ENCODE measurements around the gene PLG.
"Not testable (repeated sequence)": the region's sequence is repeated elsewhere in the genome, so short reads cannot be mapped to it uniquely, and the experiment has no call there.

The PLG gene

GRCh38 chr6:160739955-160740354 is 37.9 kb downstream of the PLG start:
- Mint-ChIP-seq H3K4me3 (no peak overlapping the region), H3K36me3 (no peaks in the 10 kb centered on the region)

GRCh38 chr6:160741012-160741411 is 39.0 kb downstream of the PLG start:
- CTCF ChIA-PET, H3K27me3 Mint-ChIP-seq, H3K9me3 Mint-ChIP-seq, H3K36me3 Mint-ChIP-seq, H3K4me1 Mint-ChIP-seq, H3K27ac Mint-ChIP-seq, DNase-seq, H3K4me3 Mint-ChIP-seq: not testable (repeated sequence)

More at GRCh38 chr6:160739955-160740354, 37.9 kb downstream of the PLG start:
- H3K9me3 Mint-ChIP-seq, result no peaks in the 10 kb centered on the region
- H3K27me3 Mint-ChIP-seq, result no peaks in the 10 kb centered on the region
- no peaks in the 10 kb centered on the region for H3K4me1 Mint-ChIP-seq
- CTCF ChIA-PET, result no interaction called here
- no peak for DNase-seq
- H3K27ac Mint-ChIP-seq, result no peak overlapping the region

GRCh38 chr6:160742090-160742489 is 40.0 kb downstream of the PLG start:
- Mint-ChIP-seq H3K4me3 (no peak overlapping the region), H3K4me1 (no peaks in the 10 kb centered on the region), H3K36me3 (no peaks in the 10 kb centered on the region), H3K9me3 (no peaks in the 10 kb centered on the region), H3K27me3 (no peaks in the 10 kb centered on the region), H3K27ac (no peak overlapping the region)
- no peak for DNase-seq
- CTCF ChIA-PET, result no interaction called here

GRCh38 chr6:160750276-160750689 is 48.2 kb downstream of the PLG start:
- CTCF ChIA-PET, result no interaction called here
- Mint-ChIP-seq H3K4me3 (no peak overlapping the region), H3K4me1 (no peaks in the 10 kb centered on the region), H3K27me3 (peaks cover 5% of the 10 kb centered on the region), H3K36me3 (no peaks in the 10 kb centered on the region), H3K27ac (no peak overlapping the region), H3K9me3 (no peaks in the 10 kb centered on the region)
- DNase-seq, result no peak

- DNase-seq, CTCF ChIA-PET, H3K4me3 Mint-ChIP-seq, H3K36me3 Mint-ChIP-seq, H3K27ac Mint-ChIP-seq, H3K9me3 Mint-ChIP-seq, H3K4me1 Mint-ChIP-seq: not testable (repeated sequence)
- H3K27me3 Mint-ChIP-seq, result peaks cover 11% of the 10 kb centered on the region
Observed at GRCh38 chr6:160753211-160753610, 51.2 kb downstream of the PLG start.

- no peak overlapping the region for H3K27ac Mint-ChIP-seq
- no peaks in the 10 kb centered on the region for H3K4me1 Mint-ChIP-seq
- no peak for DNase-seq
- H3K9me3 Mint-ChIP-seq, result peaks cover under 1% of the 10 kb centered on the region
- no peak overlapping the region for H3K4me3 Mint-ChIP-seq
- CTCF ChIA-PET, result interaction anchor here (0.7 to 1.1 kb wide), 2 partner anchors 9 to 12 kb away, joined by 3 to 4 read pairs; no protein-coding TSS in a partner anchor
- H3K27me3 Mint-ChIP-seq, result peaks cover 11% of the 10 kb centered on the region
- H3K36me3 Mint-ChIP-seq, result no peaks in the 10 kb centered on the region
Observed at GRCh38 chr6:160755165-160755564, 53.1 kb downstream of the PLG start.

- H3K4me1 Mint-ChIP-seq, result no peaks in the 10 kb centered on the region
- no peak overlapping the region for H3K4me3 Mint-ChIP-seq
- H3K27ac Mint-ChIP-seq, result no peak overlapping the region
- no peak for DNase-seq
- no peaks in the 10 kb centered on the region for H3K36me3 Mint-ChIP-seq
- CTCF ChIA-PET, result no interaction called here
- H3K27me3 Mint-ChIP-seq, result peaks cover 11% of the 10 kb centered on the region
- H3K9me3 Mint-ChIP-seq, result peaks cover 1% of the 10 kb centered on the region
Observed at GRCh38 chr6:160756021-160756420, 54.0 kb downstream of the PLG start.

GRCh38 chr6:160756871-160757270 is 54.8 kb downstream of the PLG start:
- Mint-ChIP-seq H3K27me3 (peaks cover 10% of the 10 kb centered on the region), H3K27ac (no peak overlapping the region), H3K4me3 (no peak overlapping the region), H3K36me3 (no peaks in the 10 kb centered on the region), H3K4me1 (no peaks in the 10 kb centered on the region), H3K9me3 (peaks cover 1% of the 10 kb centered on the region)
- CTCF ChIA-PET, result no interaction called here
- DNase-seq, result no peak

- DNase-seq, result no peak
- no peak overlapping the region for H3K4me3 Mint-ChIP-seq
- peaks cover 3% of the 10 kb centered on the region for H3K9me3 Mint-ChIP-seq
- CTCF ChIA-PET, result no interaction called here
- peaks cover 2% of the 10 kb centered on the region for H3K4me1 Mint-ChIP-seq
- H3K27me3 Mint-ChIP-seq, result peaks cover 24% of the 10 kb centered on the region
- no peaks in the 10 kb centered on the region for H3K36me3 Mint-ChIP-seq
- no peak overlapping the region for H3K27ac Mint-ChIP-seq
Observed at GRCh38 chr6:160764847-160765246, 62.8 kb downstream of the PLG start.

GRCh38 chr6:160765412-160765811 is 63.4 kb downstream of the PLG start:
- CTCF ChIA-PET, result interaction anchor here (0.6 to 1.9 kb wide), 2 partner anchors 33 to 232 kb away, joined by 3 to 9 read pairs; no protein-coding TSS in a partner anchor
- Mint-ChIP-seq H3K9me3 (peaks cover 2% of the 10 kb centered on the region), H3K27me3 (peaks cover 24% of the 10 kb centered on the region), H3K27ac (no peak overlapping the region), H3K4me1 (peaks cover 2% of the 10 kb centered on the region), H3K36me3 (no peaks in the 10 kb centered on the region), H3K4me3 (no peak overlapping the region)
- no peak for DNase-seq

GRCh38 chr6:160766657-160766988 is 64.6 kb downstream of the PLG start:
- peaks cover 24% of the 10 kb centered on the region for H3K27me3 Mint-ChIP-seq
- CTCF ChIA-PET, result interaction anchor here (1.7 to 1.9 kb wide), 2 partner anchors 32 to 34 kb away, joined by 6 to 9 read pairs; no protein-coding TSS in a partner anchor
- peaks cover 2% of the 10 kb centered on the region for H3K9me3 Mint-ChIP-seq
- no peak overlapping the region for H3K4me3 Mint-ChIP-seq
- H3K27ac Mint-ChIP-seq, result no peak overlapping the region
- no peak for DNase-seq
- H3K4me1 Mint-ChIP-seq, result peaks cover 2% of the 10 kb centered on the region
- H3K36me3 Mint-ChIP-seq, result no peaks in the 10 kb centered on the region

- Mint-ChIP-seq H3K36me3 (no peaks in the 10 kb centered on the region), H3K27ac (no peak overlapping the region), H3K27me3 (peaks cover 24% of the 10 kb centered on the region), H3K9me3 (peaks cover 2% of the 10 kb centered on the region), H3K4me3 (peak overlapping the region; percentile 50), H3K4me1 (peaks cover 2% of the 10 kb centered on the region)
- peak; percentile 55 for DNase-seq
- CTCF ChIA-PET, result interaction anchor here (0.8 to 1.9 kb wide), 3 partner anchors 12 to 34 kb away, joined by 3 to 9 read pairs (median 6); no protein-coding TSS in a partner anchor
Observed at GRCh38 chr6:160766989-160767646, 65.1 kb downstream of the PLG start.

- H3K27me3 Mint-ChIP-seq, result peaks cover 24% of the 10 kb centered on the region
- no peak overlapping the region for H3K27ac Mint-ChIP-seq
- H3K4me3 Mint-ChIP-seq, result peak overlapping the region; percentile 50
- CTCF ChIA-PET, result interaction anchor here (0.8 to 1.7 kb wide), 2 partner anchors 13 to 33 kb away, joined by 3 to 6 read pairs; no protein-coding TSS in a partner anchor
- H3K36me3 Mint-ChIP-seq, result no peaks in the 10 kb centered on the region
- peaks cover 2% of the 10 kb centered on the region for H3K4me1 Mint-ChIP-seq
- no peak for DNase-seq
- H3K9me3 Mint-ChIP-seq, result no peaks in the 10 kb centered on the region
Observed at GRCh38 chr6:160767647-160768019, 65.6 kb downstream of the PLG start.

GRCh38 chr6:160768101-160768500 is 66.1 kb downstream of the PLG start:
- CTCF ChIA-PET, result no interaction called here
- Mint-ChIP-seq H3K9me3 (no peaks in the 10 kb centered on the region), H3K36me3 (no peaks in the 10 kb centered on the region), H3K27me3 (peaks cover 24% of the 10 kb centered on the region), H3K27ac (no peak overlapping the region), H3K4me1 (peaks cover 2% of the 10 kb centered on the region), H3K4me3 (no peak overlapping the region)
- DNase-seq, result no peak

GRCh38 chr6:160774399-160774798 is 72.4 kb downstream of the PLG start:
- H3K4me3 Mint-ChIP-seq, result no peak overlapping the region
- H3K36me3 Mint-ChIP-seq, result no peaks in the 10 kb centered on the region
- DNase-seq, result no peak
- H3K27me3 Mint-ChIP-seq, result no peaks in the 10 kb centered on the region
- H3K27ac Mint-ChIP-seq, result no peak overlapping the region
- no peaks in the 10 kb centered on the region for H3K9me3 Mint-ChIP-seq
- H3K4me1 Mint-ChIP-seq, result no peaks in the 10 kb centered on the region
- CTCF ChIA-PET, result no interaction called here
